ENCODE results near the gene HIKESHI.

GRCh38 chr11:86335131-86335767 lies 33.2 kb downstream of the HIKESHI start:
- TF ChIP-seq POLR2AphosphoS5 (IDR thresholded peaks at IDR 0.05) = no peak
- no peak for TF ChIP-seq CTCF (IDR thresholded peaks at IDR 0.05)

Data from prostate gland (tissue), 2 donors.